HS-5 (cell line): ENCODE data around the gene PRTG.
"Not testable (repeated sequence)": the region's sequence is repeated elsewhere in the genome, so short reads cannot be mapped to it uniquely, and the experiment has no call there.

ENCODE experiments used
- DNase-seq: peaks from one replicate; pipeline ENCODE4 v3.0.0-alpha.2; 2012; ENCODE audit warnings: low read depth

Gene PRTG

DNA sequence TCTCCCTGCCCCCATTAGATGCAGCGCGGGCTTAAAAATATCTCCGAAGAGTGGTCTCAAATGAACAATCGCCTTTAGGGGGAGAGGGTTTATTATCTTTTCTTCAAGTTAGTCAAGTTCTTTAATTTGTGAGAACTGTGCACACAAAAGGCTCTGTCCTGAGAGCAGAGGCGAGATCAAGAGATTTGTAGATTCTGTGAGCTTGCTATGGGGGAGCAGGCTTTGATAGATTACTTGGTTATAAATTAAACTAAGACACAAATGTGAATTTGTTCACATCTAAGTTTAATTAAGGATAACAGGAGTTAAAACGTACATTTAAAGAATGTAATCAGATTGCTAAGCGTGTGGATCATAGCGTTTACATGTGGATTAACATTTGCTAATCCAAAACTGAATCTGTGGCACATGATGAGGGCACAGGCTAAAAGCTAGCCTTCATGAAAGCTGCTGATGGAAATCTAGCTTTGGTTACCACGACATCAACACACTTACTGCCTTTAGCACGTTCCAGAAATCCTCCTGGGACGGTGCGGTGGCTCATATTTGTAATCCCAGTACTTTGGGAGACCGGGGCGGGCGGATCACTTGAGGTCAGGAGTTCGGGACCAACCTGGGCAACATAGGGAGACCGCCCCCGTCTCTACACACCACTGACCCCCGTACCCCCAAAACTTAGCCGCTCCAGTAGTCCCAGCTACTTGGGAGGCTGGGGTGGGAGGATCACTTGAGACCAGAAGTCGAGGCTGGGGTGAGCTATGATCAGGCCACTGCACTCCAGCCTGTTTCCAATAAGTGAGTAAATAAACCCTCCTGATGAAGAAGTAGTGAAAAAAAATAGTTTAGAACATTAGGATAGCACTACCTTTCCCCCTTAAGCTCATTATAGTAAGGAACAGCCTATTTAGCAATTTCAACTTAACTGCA, 1.0 kb upstream of the PRTG start:
- DNase-seq = no peak

DNA sequence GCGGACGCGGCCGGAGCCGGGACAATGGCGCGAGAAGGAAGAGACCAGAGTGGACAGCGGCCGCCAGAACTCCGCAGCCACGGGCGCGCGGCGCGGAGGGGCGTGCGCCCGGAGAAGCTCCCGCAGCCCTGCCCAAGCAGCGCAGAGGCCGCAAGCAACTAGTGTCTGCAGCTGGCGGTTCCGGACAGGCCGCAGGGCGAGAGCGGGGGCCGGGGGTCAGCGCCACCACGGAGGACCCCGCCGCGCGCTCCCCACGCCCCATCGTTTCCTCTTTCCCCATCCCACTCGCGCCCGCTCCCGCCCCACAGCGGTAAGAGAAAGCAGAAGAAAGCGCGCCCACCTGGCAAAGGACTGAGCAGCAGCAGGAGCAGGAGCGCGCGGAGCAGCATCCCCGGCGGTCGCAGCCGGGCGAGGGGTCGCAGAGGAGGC, 440 bp downstream of the PRTG start:
- peak; percentile 4 for DNase-seq

DNA sequence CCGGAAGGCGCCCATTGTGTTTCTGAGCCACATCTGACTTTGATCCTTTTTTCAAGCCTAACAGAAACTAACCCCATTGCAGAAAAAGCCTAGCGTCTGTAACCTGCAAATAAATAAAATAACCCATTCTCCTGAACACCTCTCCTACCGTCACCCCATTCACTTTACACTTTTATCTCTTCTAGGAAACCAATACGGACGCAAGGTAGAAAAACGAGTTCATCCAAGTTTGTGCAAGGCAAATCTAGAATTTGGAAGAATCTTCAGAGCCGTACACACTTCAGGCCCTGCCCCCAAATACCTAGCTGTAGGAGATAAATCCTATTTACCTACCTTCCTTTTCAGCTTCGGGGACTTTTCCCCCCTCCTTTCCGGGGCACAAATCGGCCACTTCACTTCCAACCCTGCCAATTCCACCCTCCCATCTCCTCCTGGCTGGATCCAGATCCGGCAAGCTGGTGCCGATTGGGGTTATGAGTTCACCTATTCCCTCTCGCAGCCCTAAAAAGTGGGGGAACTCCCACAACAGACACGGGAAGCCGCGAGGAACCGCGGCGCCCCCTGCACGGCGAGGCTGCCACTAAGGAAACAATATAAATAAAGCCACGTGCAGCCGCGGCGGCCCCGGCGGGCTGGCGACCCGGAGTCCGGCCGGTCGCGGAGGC, 987 bp downstream of the PRTG start:
- DNase-seq = no peak

DNA sequence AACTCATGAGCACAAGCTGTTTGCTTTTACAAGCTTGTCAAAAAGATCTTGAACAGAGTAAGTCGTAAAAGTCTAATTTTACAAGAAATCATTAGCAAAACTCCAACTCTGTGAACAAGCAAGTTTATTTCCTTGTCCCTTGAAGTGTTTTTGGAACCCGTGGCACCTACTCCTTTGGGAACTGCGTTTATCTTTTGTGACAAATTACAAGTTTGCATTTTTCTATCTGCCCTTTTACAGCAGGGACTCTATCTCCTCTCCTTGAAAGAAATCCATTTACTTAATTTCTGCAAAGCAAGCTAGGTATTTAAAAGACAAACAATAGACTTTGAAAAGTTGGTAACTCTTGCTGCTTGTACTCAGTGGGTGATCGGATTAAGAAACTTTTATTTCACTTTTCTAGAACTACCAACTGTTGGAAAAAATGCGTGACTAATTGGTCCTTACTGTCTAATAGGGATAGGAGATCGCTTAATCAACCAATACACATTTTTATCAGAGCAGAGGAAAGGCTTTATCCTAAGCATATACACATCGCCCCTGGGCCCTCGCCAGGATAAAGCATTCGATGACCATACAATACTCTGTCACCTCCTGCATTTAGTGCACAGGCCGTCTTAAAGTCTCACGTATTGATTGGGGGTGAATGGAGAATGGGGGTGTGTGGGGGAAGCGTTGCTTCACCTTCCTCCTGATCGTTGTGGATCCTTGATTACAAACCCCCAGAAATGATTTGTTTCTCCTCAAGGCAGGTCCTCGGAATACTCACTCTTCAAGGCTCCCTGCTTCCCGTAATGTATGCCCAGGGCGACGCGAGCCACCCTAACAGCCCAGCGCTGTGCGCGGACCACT, 1.7 kb downstream of the PRTG start:
- no peak for DNase-seq

DNA sequence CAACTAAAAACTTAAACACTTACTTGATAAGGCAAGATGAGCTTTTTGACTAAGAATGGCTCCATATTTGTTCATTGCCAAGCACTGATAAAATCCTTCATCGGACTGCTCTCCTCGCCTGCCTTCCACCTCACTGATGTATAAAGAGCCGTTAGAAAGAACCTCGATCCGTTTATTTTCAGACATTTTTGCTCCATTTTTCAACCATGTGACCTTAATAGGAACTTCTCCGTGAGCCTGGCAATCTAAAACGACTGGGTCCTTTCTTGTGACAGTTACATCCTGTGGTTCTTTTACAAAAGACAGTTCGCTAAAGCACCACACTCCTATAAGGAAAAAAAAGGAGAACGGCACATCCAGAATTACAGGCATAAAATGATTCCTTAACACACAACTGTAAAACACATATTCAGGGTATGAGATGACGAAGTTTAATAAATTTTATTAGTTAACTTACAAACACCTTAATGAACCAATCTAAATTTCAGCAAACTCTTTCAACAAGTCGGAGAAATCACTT, 2.5 kb downstream of the PRTG start:
- no peak for DNase-seq

DNA sequence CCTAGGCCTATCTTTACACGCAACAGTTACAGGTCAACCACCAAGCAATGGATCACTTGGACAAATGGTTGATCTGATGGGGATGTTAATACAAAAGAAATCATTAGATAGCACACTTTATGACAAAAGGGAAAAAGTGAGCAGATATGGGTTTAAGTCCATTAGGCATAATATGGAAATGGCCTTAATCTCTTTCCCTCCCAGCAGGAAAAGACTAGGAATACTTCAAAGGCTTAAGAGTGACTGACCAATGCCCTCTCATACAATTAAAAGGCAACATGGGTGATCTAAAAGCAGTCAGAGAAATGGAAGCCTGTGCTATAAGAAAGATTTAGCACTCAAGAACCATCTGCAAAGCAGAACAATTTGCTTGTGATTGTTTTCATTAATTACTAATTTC, 3.3 kb downstream of the PRTG start:
- DNase-seq = no peak

DNA sequence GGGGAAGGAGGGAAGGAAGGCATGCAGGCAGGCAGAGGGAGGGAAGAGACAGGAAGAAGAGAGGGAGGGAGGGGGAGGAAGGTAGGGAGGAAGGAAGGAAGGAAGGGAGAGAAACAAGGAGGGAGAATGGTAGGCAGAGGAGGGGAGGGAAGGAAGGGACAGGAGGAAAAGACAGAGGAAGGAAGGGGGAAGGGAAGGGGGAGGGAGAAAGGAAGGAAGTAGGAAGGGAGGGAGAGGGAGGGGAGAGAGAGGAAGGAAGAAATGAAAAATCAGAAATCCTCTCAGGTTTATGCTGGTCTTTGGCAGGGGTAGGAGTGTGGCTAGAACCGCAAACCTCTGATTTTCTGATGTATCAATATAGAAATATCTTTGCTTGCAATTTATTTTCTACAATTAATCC, 4.2 kb downstream of the PRTG start:
- DNase-seq = no peak

DNA sequence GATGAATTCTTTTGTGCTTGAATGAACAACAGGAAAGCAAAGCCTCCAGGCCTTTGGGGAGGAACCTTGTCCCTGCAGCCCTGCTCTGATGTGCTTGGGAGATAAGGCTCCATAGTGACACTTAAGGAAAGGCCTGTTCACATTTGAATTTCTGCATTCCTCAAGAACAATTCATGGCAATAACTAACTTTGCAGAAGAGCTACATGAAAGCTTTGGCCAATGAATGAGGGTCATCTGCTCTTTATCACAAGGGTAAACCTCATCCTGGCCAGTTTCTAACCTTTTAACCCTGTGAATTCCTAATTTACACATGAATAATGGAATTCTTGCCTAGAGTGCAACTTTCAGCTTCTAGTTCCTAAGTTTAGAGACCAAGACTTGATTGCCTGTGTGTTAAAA, 5.6 kb downstream of the PRTG start:
- DNase-seq = peak; percentile 22

DNA sequence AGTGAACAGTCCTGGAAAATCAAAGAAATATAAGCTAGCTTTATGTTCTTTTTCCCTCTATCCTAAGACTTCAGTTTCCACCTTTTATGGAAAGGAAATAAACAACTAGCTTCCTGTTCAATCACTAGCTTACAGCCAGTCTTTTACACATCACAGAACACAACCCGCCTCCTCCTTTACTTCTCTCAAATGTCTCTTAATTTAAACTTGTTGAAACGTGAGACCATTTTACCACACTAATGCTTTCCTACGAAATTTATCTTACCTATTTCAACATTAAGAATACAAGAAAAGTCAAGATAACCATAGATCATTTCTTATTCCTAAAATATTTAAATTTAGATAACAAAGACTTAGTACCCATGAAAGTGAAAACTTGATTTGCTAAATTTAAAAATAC, 6.2 kb downstream of the PRTG start:
- no peak for DNase-seq

DNA sequence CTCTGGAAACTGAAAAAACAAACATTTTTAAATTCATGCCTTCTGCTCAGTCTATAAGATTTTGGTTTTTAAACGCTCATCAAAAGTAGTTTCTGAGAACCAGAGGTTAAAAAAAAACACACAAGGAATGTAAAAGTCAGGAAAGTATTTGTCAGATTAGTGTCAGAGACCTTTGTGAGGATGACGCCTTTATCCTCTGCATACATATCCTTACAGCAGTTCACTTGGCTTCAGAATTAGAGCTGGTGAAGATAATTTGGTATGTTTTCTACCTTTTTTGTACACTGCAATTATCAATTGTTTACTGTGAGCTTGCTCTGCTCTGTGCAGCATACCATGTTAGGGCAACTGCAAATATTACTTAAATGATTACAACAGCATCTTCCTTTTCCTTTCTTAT, 8.3 kb downstream of the PRTG start:
- no peak for DNase-seq

DNA sequence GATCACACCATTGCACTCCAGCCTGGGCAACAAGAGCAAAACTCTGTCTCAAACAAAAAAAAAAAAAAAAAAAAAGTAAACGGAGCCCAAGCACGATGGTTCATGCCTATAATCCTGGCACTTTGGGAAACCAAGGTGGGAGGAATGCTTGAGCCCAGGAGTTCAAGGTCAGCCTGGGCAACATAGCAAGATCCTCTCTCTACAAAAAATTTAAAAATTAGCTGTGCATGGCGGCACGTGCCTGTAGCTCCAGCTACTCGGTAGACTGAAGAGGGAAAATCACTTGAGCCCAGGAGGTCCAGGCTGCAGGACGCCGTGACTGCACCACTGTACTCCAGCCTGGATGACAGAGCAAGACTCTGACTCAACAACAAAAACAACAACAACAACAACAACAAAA, 9.5 kb downstream of the PRTG start:
- not testable (repeated sequence) for DNase-seq

DNA sequence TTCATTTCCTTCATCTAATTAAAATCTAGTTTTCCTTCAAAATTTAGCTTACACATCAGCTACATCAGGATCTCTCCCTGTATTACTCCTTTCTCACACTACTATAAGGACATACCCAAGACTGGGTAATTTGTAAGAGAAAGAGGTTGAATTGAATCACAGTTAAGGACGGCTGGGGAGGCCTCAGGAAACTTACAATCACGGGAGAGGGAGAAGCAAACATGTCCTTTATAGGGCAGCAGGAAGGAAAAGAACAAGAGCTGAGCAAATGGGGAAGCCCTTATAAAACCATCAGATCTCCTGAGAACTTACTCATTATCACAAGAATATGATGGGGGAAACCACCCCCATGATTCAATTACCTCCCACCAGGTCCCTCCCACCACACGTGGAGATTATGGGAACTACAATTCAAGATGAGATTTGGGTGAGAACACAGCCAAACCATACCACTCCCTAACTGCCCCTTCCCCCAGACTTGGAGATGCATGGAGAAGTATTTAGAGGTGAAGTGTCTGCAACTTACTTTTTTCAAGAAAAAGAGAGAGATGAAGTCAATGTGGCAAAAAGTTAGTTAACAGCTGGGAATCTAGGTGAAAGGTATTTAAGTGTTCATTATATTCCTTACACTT, 21.3 kb downstream of the PRTG start:
- DNase-seq = no peak

DNA sequence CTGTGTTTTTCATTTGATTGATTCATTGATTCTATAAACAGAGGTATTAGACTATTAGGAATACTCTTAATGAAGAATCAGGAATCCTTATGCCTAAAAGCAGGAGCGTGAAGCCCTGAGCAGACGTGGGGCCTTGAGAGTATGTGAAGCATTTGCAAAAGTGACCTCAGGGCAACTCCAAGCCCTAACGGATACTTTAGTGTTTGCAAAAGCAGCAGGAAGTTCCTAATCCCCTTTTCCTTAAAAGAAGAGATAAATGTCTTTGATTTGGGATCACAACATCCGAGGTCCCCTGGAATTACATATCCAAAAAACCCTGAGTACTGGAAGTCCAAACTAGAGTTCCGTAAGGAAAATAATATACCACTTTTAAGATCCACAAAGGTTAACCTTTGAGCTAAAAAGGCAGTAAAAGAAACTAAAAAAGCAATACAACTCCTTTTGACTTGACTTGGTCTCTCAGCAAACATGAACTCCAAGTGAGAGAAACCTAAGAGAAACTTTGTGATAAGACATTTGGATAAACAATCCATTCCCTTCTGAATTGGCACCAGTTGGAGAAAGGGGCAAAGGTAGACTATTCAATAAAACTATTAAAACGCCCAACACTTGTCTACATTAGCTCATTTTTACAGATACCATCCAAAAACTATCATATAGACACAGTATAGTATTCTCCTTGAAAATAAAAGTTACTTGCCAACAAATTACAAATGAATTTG, 27.4 kb downstream of the PRTG start:
- DNase-seq = no peak

DNA sequence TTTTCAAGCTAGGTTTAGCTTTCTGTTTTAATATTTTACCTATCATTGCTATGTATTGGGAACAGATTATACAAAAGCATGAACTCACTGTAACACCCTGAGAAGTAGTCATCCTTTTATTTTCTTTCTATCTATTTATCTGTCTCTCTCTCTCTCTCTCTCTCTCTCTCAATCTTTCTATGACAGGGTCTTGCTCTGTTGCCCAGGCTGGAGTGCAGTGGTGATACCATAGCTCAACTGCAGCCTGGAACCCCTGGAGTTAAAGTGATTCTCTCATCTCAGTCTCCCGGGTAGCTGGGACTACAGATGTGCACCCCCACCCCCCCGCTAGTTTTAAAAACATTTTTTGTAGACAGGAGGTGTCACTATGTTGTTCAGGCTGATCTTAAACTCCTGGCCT, 28.9 kb downstream of the PRTG start:
- no peak for DNase-seq

DNA sequence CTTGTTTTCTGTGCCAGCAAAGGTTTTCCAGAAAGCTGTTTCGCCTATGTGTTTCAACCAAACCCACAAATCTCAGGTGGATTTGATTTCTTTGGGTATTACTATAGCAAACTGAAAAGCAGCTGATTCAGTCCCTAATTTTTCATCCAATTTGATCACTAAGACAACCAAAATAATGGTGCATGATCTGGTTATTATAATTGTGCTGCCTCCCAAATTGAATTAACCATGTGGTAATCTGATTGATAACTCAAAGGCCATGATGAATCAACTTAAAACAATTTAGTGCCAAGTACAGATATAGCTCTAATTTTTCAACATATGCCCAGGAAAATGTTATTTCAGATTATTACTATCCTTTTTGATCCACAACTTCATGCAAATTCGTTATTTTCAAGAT, 30.6 kb downstream of the PRTG start:
- DNase-seq = no peak

DNA sequence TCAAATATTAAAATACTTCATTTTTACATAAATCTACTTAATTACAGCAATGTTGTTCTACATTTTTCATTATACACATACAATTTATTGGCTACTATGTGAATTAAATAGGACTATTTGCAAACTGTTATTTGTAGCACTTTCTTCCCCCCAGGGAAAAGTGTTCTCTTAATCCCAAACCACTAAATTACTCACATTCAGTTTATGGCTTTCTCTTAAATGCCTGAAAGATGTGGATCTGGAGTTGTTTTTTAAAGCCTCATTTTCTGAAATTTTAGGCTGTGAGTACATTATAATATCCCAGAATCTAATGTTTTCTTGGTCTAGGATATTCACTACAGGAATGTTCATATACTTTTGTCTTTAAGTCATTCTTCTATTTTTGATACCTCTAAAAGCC, 32.7 kb downstream of the PRTG start:
- no peak for DNase-seq

DNA sequence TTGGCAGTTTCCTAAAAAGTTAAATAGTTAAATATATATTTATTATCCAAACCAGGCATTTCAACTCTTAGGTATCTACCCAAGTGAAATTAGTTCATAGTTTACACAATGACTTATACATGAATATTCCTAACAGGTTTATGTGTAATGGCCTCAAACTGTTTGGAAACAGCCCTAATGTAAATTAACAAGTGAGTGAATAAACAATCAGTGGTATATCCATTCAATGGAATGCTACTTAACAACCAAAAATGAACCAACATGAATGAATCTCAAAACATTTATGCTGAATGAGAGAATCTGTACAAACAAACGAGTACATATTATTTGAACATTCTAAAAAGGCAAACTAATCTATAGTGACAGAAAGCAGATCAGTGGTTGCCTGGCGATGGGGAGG, 33.5 kb downstream of the PRTG start:
- DNase-seq = no peak

DNA sequence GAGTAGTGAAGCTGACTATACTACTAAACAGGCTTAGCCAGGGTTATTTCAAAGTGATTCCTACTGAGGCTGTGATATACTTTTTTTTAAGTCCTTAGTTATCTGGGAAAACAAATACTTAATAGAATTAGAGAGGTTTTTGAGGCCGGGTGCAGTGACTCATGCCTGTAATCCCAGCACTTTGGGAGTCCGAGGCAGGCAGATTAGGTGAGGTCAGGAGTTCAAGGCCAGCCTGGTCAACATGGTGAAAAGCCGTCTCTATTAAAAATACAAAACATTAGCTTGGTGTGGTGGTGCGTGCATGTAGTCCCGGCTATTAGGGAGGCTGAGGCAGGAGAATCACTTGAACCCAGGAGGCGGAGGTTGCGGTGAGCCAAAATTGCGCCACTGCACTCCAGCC, 34.2 kb downstream of the PRTG start:
- DNase-seq = no peak

DNA sequence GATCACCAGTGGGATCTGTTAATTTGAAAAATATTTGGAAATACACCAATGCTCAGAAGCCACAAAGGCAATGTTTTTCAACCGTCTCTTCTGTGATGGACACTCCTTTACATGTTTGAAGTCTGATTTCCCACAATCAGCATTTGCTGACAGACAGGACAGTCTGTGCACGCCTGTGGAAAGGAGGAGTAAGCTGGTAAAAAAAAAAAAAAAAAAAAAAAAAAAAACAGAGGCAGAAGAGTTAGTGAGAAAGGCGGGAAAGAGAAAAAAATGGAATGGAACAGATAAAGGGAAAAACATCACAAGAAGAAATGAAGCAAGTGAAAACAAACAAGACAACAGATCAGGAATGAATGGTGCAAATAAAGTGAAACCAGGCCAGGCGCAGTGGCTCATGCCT, 35.0 kb downstream of the PRTG start:
- DNase-seq = no peak

DNA sequence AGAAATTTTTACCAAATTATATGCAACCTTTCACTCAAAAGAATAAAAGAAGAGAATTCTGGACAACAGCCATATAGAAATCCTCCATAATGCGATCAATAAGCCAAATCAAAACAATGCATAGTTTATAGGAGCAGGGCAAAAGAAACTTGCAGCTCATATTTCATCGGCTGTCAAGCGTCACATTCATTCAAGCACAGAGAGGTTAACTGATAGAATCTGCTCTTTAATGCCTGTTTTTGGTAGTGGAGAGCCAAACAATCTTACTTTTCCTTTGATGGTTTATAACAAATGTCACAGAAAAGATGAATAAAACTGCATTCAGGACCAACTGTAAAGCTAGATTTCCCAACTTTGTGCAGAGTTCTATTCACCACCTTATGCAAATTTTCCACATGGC, 35.4 kb downstream of the PRTG start:
- DNase-seq = no peak

DNA sequence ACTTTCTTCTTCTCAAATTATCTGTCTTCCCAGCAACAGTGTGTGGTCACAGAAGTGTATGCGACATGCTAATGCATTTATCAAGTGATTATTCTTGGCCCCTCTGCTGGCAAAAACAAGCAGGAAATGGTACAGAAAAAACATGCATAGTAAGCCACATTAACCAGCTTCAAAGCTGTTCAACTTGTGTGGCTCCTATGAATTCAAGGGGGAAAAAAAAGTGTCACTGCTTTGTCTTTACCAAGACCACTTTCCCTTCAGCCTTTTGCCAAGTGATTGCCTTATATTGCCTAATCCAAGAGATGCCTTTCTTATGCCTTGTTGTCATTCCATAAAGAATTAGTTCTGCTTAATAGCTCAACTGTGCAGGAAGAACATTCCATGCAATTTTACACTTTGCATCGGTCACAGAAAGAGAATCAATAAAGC, 39.1 kb downstream of the PRTG start:
- DNase-seq = no peak
